IPS-20b (cell line): ENCODE results near the gene AFF2.

Source experiments
- H3K27ac ChIP-seq: one replicate; pipeline ENCODE4 v1.5.1; 2013; ENCODE audit warnings: low read length
- H3K27me3 ChIP-seq: 2 replicates; pipeline ENCODE4 v1.6.1; 2013; ENCODE audit warnings: mild to moderate bottlenecking, low read length, inconsistent platforms; ENCODE audit not compliant: insufficient read depth
- H3K36me3 ChIP-seq: 2 replicates; pipeline ENCODE4 v1.6.1; 2013; ENCODE audit warnings: low read depth, mild to moderate bottlenecking, inconsistent platforms, low read length, moderate library complexity; ENCODE audit not compliant: insufficient read depth
- H3K4me1 ChIP-seq: 2 replicates; pipeline ENCODE4 v1.6.1; 2013; ENCODE audit warnings: mild to moderate bottlenecking, control low read depth, inconsistent platforms, low read length, moderate library complexity; ENCODE audit not compliant: insufficient read depth
- H3K4me3 ChIP-seq: 2 replicates; pipeline ENCODE4 v1.5.1; 2013; ENCODE audit warnings: mild to moderate bottlenecking, low read length, inconsistent platforms
- H3K9ac ChIP-seq: 2 replicates; pipeline ENCODE4 v1.6.1; 2013; ENCODE audit warnings: low read depth, mild to moderate bottlenecking, inconsistent platforms, low read length, moderate library complexity
- H3K9me3 ChIP-seq: 2 replicates; pipeline ENCODE4 v1.6.1; 2013; ENCODE audit warnings: mild to moderate bottlenecking, low read depth, low read length, inconsistent platforms; ENCODE audit not compliant: insufficient read depth

AFF2 gene

GRCh38 chrX:148695255-148695654, 194.8 kb downstream of the AFF2 start:
- Histone ChIP-seq H3K9me3 (no peaks in the 10 kb centered on the region), H3K4me1 (no peaks in the 10 kb centered on the region), H3K4me3 (no peak overlapping the region), H3K27me3 (no peaks in the 10 kb centered on the region), H3K9ac (no peak overlapping the region), H3K27ac (no peak overlapping the region), H3K36me3 (no peaks in the 10 kb centered on the region)

- Histone ChIP-seq H3K4me1 (no peaks in the 10 kb centered on the region), H3K9me3 (no peaks in the 10 kb centered on the region), H3K27me3 (no peaks in the 10 kb centered on the region), H3K4me3 (no peak overlapping the region), H3K9ac (no peak overlapping the region), H3K27ac (no peak overlapping the region), H3K36me3 (no peaks in the 10 kb centered on the region)
Measured at GRCh38 chrX:148698221-148698620, 197.8 kb downstream of the AFF2 start.

GRCh38 chrX:148700021-148700420, 199.6 kb downstream of the AFF2 start:
- H3K36me3 ChIP-seq = no peaks in the 10 kb centered on the region

GRCh38 chrX:148713981-148714380, 213.6 kb downstream of the AFF2 start:
- no peak overlapping the region for H3K27ac ChIP-seq

More at GRCh38 chrX:148700021-148700420, 199.6 kb downstream of the AFF2 start:
- no peaks in the 10 kb centered on the region for H3K27me3 ChIP-seq
- H3K27ac ChIP-seq = no peak overlapping the region
- H3K4me1 ChIP-seq = no peaks in the 10 kb centered on the region
- no peaks in the 10 kb centered on the region for H3K9me3 ChIP-seq
- H3K4me3 ChIP-seq = no peak overlapping the region
- H3K9ac ChIP-seq = no peak overlapping the region

GRCh38 chrX:148715361-148715760, 214.9 kb downstream of the AFF2 start:
- Histone ChIP-seq H3K9ac (no peak overlapping the region), H3K27me3 (no peaks in the 10 kb centered on the region), H3K27ac (no peak overlapping the region), H3K4me3 (no peak overlapping the region), H3K9me3 (no peaks in the 10 kb centered on the region), H3K4me1 (no peaks in the 10 kb centered on the region), H3K36me3 (no peaks in the 10 kb centered on the region)

More at GRCh38 chrX:148713981-148714380, 213.6 kb downstream of the AFF2 start:
- Histone ChIP-seq H3K4me1 (no peaks in the 10 kb centered on the region), H3K36me3 (no peaks in the 10 kb centered on the region), H3K4me3 (no peak overlapping the region), H3K9ac (no peak overlapping the region), H3K27me3 (no peaks in the 10 kb centered on the region), H3K9me3 (no peaks in the 10 kb centered on the region)

GRCh38 chrX:148722966-148723365, 222.5 kb downstream of the AFF2 start:
- H3K27ac ChIP-seq = no peak overlapping the region
- H3K4me1 ChIP-seq = no peaks in the 10 kb centered on the region
- H3K36me3 ChIP-seq = no peaks in the 10 kb centered on the region
- H3K9ac ChIP-seq = no peak overlapping the region
- no peaks in the 10 kb centered on the region for H3K27me3 ChIP-seq
- H3K4me3 ChIP-seq = no peak overlapping the region
- H3K9me3 ChIP-seq = no peaks in the 10 kb centered on the region

GRCh38 chrX:148723551-148723950, 223.1 kb downstream of the AFF2 start:
- Histone ChIP-seq H3K27ac (no peak overlapping the region), H3K9ac (no peak overlapping the region), H3K9me3 (no peaks in the 10 kb centered on the region), H3K36me3 (no peaks in the 10 kb centered on the region), H3K27me3 (no peaks in the 10 kb centered on the region), H3K4me1 (no peaks in the 10 kb centered on the region), H3K4me3 (no peak overlapping the region)

GRCh38 chrX:148728901-148729300, 228.5 kb downstream of the AFF2 start:
- Histone ChIP-seq H3K4me3 (no peak overlapping the region), H3K9ac (no peak overlapping the region), H3K27ac (no peak overlapping the region), H3K27me3 (no peaks in the 10 kb centered on the region), H3K9me3 (no peaks in the 10 kb centered on the region), H3K36me3 (no peaks in the 10 kb centered on the region), H3K4me1 (no peaks in the 10 kb centered on the region)

- Histone ChIP-seq H3K4me1 (no peaks in the 10 kb centered on the region), H3K4me3 (no peak overlapping the region), H3K36me3 (no peaks in the 10 kb centered on the region), H3K9me3 (no peaks in the 10 kb centered on the region), H3K27ac (no peak overlapping the region), H3K27me3 (no peaks in the 10 kb centered on the region), H3K9ac (no peak overlapping the region)
Measured at GRCh38 chrX:148732743-148733142, 232.3 kb downstream of the AFF2 start.

- no peaks in the 10 kb centered on the region for H3K36me3 ChIP-seq
- no peaks in the 10 kb centered on the region for H3K4me1 ChIP-seq
- H3K9me3 ChIP-seq = no peaks in the 10 kb centered on the region
- H3K27ac ChIP-seq = no peak overlapping the region
- no peak overlapping the region for H3K9ac ChIP-seq
- H3K27me3 ChIP-seq = no peaks in the 10 kb centered on the region
- no peak overlapping the region for H3K4me3 ChIP-seq
Measured at GRCh38 chrX:148741441-148741840, 241.0 kb downstream of the AFF2 start.

GRCh38 chrX:148755111-148755510, 254.7 kb downstream of the AFF2 start:
- H3K4me1 ChIP-seq = no peaks in the 10 kb centered on the region
- H3K4me3 ChIP-seq = no peak overlapping the region
- no peak overlapping the region for H3K9ac ChIP-seq
- H3K27me3 ChIP-seq = no peaks in the 10 kb centered on the region
- no peaks in the 10 kb centered on the region for H3K36me3 ChIP-seq
- H3K27ac ChIP-seq = no peak overlapping the region
- H3K9me3 ChIP-seq = no peaks in the 10 kb centered on the region

- no peak overlapping the region for H3K9ac ChIP-seq
- no peak overlapping the region for H3K27ac ChIP-seq
- H3K4me3 ChIP-seq = no peak overlapping the region
- no peaks in the 10 kb centered on the region for H3K36me3 ChIP-seq
- no peaks in the 10 kb centered on the region for H3K27me3 ChIP-seq
- no peaks in the 10 kb centered on the region for H3K9me3 ChIP-seq
- H3K4me1 ChIP-seq = no peaks in the 10 kb centered on the region
Measured at GRCh38 chrX:148763896-148764295, 263.5 kb downstream of the AFF2 start.

GRCh38 chrX:148768296-148768695, 267.9 kb downstream of the AFF2 start:
- no peaks in the 10 kb centered on the region for H3K27me3 ChIP-seq
- H3K9ac ChIP-seq = no peak overlapping the region
- H3K4me1 ChIP-seq = no peaks in the 10 kb centered on the region
- H3K9me3 ChIP-seq = no peaks in the 10 kb centered on the region
- H3K36me3 ChIP-seq = no peaks in the 10 kb centered on the region
- H3K27ac ChIP-seq = no peak overlapping the region
- no peak overlapping the region for H3K4me3 ChIP-seq
